ENCODE data around the gene RSAD1.

The RSAD1 gene

GRCh38 chr17:50478391-50479381 lies at the start of gene RSAD1:
RSAD1 (plus strand) TSS chr17:50478860; CDS start chr17:50478885, 25 bp downstream.
- peak; percentile 76 for DNase-seq

DNA sequence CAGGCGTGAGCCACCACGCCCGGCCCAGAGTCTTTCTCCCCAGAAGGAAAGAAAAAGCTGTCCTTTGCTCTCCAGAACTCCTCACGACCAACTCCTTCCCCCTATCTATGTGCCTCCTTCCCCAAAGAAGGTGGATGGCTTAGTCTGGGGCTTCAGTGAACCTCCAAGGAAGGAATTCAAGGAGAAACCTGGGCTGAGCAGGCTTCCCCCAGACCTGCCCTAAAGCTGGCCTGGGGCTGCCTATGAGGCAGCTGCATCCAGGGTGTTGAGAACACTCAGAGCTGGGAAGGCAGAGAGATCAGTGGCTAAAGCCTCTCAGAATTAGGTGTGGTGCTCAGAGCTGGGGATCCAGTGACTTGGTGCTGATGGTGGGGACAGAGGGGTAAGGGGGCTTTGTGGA lies 48.9 kb upstream of the RSAD1 start:
- no peak for DNase-seq

- no peak for DNase-seq
Measured at GRCh38 chr17:50430821-50431618, 47.6 kb upstream of the RSAD1 start.

- no peak for DNase-seq
Measured at GRCh38 chr17:50432125-50432762, 46.4 kb upstream of the RSAD1 start.

DNA sequence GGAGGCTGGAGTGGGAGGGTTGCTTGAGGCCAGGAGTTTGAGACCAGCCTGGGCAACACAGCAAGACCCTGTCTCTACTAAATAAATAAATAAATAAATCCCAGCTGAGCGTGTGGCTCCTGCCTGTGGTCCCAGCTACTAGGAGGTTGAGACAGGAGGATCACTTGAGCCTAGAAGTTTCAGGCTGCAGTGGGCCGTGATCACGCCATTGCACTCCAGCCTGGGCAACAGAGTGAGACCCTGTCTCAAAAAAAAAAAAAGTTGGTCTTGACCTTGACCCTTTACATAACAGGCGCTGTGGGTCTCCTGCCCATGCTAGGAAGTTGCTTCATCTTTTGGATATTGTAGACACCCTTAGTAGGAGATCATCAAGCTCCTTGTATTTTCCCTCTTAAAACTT lies 41.3 kb upstream of the RSAD1 start:
- no peak for DNase-seq

GRCh38 chr17:50439008-50439407 lies 39.7 kb upstream of the RSAD1 start:
- DNase-seq, result no peak

DNA sequence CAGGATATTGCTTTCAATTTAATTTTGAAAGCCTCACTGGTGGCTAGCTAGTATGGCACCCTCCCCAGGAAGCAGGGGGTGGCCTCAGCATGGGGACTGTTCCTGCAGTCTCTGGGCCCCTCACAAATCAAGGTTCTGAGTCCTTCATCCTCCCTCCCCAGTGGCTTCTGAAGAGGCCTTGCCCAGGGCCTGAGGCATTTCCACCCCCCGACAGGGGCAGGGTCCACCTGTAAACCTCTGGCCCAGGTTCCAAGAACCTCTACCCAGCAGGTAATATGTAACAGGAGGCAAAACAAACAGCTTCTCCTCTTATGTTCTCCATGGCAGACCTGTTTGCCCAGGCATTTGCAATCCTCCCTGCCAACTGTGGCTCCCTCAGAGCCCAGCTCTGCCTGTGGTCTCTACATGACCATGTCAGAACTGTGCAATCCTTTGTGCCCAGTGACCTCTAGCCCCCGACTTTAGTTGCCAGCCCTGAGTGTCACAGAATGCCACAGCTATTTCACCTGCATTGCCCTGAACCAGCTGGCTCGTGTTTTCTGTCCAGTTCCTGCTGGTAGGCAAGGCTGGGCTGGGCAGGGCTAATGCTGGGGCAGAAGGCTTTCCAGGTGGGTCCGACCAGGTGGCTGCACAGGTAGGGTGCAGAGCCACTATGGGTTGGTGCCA lies 38.4 kb upstream of the RSAD1 start:
- DNase-seq, result no peak

DNA sequence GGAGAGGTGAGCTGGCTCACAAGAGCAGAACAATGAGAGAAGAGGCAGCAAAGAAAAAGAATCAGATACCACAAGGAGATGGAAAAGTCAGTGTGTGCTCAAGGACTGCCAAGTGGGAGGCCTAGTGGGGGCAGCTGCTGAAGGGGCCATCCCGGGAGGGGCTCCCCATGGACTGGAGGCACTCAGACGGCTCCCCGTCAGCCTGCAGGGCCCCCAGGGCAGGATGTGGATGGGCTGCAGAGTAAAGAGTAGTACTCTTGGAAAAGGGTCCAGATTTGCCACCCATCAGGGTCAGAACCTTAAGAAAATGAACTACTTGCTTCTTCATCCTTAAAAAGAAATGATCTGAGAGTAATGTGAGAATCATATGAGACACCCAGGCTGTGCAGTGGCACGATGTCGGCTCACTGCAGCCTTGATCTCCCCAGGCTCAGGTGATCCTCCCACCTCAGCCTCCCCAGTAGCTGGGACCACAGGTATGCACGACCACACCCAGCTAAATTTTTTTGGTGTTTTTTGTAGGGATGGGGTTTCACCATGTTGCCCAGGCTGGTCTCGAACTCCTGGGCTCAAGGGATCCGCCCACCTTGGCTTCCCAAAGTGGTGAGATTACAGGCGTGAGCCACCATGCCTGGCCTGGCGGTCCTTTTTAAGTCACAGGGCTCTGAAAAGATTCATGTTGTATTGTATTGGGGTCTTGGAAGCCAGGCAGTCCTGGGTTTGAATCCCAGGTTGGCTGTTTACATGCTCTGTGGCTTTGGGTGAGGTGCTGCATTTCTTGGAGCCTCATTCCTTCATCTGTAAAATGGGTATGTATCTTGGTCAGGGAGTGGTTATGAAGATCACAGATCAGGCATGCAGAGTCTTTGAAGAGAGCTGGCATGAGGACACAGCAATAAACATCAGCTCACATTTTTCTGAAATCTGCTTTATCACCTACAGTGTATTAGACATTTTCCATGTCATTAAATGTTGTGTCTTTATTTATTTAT lies 37.5 kb upstream of the RSAD1 start:
- no peak for DNase-seq

DNA sequence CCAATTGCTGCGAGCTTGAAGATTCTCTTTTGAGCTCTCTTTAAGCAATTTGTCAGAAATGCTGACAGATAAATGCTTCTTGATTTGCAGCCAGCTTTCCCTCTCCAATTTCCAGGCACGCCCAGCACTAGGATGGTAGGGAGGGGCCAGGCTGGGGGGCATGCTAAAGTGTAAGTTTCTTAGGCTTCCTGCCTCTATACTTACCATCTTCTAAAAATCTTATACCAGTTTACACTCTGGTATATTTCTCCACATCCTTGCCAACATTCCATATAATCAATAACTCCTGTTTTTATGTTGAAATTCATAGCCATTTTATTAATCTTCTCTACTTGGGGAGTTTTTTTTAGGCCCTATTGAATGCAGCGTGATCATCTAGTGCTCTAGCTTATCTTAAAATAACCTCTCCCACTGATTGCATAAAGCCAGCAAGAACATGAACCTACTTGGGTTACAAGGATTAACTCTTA lies 35.1 kb upstream of the RSAD1 start:
- DNase-seq, result no peak

DNA sequence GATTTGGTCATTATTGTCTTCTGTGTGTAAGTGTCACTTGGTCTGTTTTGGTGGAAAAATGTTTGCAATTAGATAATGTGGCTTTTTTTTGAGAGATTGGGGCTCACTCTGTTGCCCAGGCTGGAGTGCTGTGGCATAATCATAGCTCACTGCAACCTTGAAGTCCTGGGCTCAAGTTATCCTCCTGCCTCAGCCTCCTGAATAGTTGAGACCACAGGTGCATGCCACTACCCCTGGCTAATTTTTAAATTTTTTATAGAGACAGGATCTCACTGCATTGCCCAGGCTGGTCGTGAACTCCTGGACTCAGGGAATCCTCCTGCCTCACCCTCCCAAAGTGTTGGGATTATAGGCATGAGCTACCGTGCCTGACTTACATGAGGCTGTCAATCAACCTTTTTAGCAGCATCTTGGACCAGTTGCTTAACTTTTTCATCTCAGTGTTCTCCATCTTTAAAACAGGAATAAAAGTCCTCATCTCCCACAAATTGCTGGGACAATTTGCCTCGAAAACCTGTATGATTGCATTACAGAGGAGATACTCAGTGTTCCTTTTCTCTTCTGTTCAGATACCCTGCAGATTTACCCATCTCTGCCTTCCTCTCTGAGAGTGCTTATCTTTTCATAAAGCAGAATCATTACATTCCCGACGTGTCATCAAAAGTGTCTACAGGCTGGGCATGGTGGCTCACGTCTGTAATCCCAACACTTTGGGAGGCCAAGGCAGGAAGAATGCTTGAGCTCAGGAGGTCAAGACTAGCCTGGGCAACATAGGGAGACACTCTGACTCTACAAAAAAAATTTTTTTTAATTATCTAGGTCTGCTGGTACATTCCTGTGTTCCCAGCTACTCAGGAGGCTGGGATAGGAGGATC lies 33.6 kb upstream of the RSAD1 start:
- DNase-seq, result no peak

GRCh38 chr17:50445730-50446325 lies 32.8 kb upstream of the RSAD1 start:
- no peak for DNase-seq

- no peak for DNase-seq
Measured at GRCh38 chr17:50447870-50448595, 30.6 kb upstream of the RSAD1 start.

GRCh38 chr17:50448643-50449042 lies 30.0 kb upstream of the RSAD1 start:
- DNase-seq, result no peak

DNA sequence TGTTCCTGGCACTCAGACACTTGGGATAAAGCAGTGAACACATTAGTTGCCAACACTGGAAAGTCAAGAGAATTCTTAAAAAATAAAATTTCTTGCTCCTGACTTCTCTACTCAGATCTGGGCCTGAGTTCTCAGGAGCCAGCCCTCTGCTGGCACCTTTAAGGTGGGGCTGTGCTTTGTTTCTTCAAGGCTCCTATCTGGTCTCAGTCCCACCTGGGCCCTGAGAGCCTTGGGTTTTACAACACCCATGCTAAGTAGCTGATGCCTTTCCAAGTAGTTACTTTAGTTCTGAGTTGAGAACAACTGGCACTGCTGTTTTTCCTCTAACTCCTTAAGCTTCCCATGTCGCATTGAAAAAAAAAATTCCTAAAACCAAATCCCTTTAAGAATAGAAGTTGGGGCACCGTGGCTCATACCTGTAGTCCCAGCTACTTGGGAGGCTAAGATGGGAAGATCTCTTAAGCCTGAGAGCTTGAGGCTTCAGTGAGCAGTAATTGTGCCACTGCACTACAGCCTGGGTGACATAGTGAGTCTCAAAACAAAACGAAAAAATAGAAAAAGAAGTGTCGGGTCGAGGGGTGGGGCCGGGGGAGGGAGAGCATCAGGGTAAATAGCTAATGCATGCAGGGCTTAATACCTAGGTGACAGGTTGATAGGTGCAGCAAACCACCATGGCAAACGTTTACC lies 26.6 kb upstream of the RSAD1 start:
- no peak for DNase-seq

GRCh38 chr17:50452630-50453300 lies 25.9 kb upstream of the RSAD1 start:
- peak; percentile 38 for DNase-seq

- no peak for DNase-seq
Measured at GRCh38 chr17:50453901-50454300, 24.8 kb upstream of the RSAD1 start.

- no peak for DNase-seq
Measured at GRCh38 chr17:50457621-50458020, 21.0 kb upstream of the RSAD1 start.

GRCh38 chr17:50458270-50458669 lies 20.4 kb upstream of the RSAD1 start:
- DNase-seq, result no peak
